ENCODE results near the gene SOD1.

The SOD1 gene

GRCh38 chr21:31686272-31686915, 26.9 kb downstream of the SOD1 start:
- DNase-seq, result no peak

- DNase-seq, result no peak
Measured at GRCh38 chr21:31687108-31687507, 27.6 kb downstream of the SOD1 start.

- DNase-seq, result no peak
Measured at GRCh38 chr21:31688603-31689368, 29.3 kb downstream of the SOD1 start.

- DNase-seq, result no peak
Measured at GRCh38 chr21:31693222-31693621, 33.7 kb downstream of the SOD1 start.

- no peak for DNase-seq
Measured at GRCh38 chr21:31696424-31696823, 36.9 kb downstream of the SOD1 start.

GRCh38 chr21:31698461-31698860, 39.0 kb downstream of the SOD1 start:
- DNase-seq, result no peak

GRCh38 chr21:31700040-31700439, 40.5 kb downstream of the SOD1 start:
- DNase-seq, result no peak

GRCh38 chr21:31706562-31706961, 47.1 kb downstream of the SOD1 start:
- no peak for DNase-seq

GRCh38 chr21:31707499-31707898, 48.0 kb downstream of the SOD1 start:
- no peak for DNase-seq

GRCh38 chr21:31708541-31708940, 49.0 kb downstream of the SOD1 start:
- DNase-seq, result no peak

GRCh38 chr21:31710586-31710985, 51.1 kb downstream of the SOD1 start:
- no peak for DNase-seq

GRCh38 chr21:31711326-31711725, 51.8 kb downstream of the SOD1 start:
- DNase-seq, result no peak

- DNase-seq, result no peak
Measured at GRCh38 chr21:31711745-31712285, 52.3 kb downstream of the SOD1 start.

GRCh38 chr21:31713115-31713514, 53.6 kb downstream of the SOD1 start:
- DNase-seq, result no peak

GRCh38 chr21:31713973-31714740, 54.7 kb downstream of the SOD1 start:
- peak in 1 of 5 donors; percentile 38 for DNase-seq

GRCh38 chr21:31714741-31715365, 55.4 kb downstream of the SOD1 start:
- DNase-seq, result no peak

- DNase-seq, result no peak
Measured at GRCh38 chr21:31716106-31716505, 56.6 kb downstream of the SOD1 start.

Data from T-helper 1 cell (primary cell).